D721Med (cell line): ENCODE data around the gene PPARA.

ENCODE experiments used
- DNase-seq: peaks from one replicate; pipeline ENCODE4 v3.0.0; 2011; ENCODE audit warnings: low spot score; ENCODE audit not compliant: insufficient read length
- FAIRE-seq: peaks from 2 replicates; lab custom pipeline; 2011; peaks lifted over from hg19 to GRCh38; lab: Jason Lieb, UNC
- CTCF ChIP-seq: IDR thresholded peaks from 2 replicates; pipeline ENCODE4 v1.5.1; 2012; ENCODE audit warnings: mild to moderate bottlenecking, control low read depth; ENCODE audit not compliant: insufficient read depth; ENCODE audit errors: missing control alignments

The PPARA gene

GRCh38 chr22:46201059-46201757, 50.9 kb downstream of the PPARA start:
- TF ChIP-seq CTCF = no peak
- DNase-seq (no peak), FAIRE-seq (no peak)

- no peak for DNase-seq
- TF ChIP-seq CTCF = no peak
- FAIRE-seq = no peak
Observed at GRCh38 chr22:46202897-46203600, 52.7 kb downstream of the PPARA start.

GRCh38 chr22:46203601-46203980, 53.3 kb downstream of the PPARA start:
- DNase-seq = no peak
- FAIRE-seq = no peak
- TF ChIP-seq CTCF = no peak

- no peak for FAIRE-seq
- DNase-seq = no peak
Observed at GRCh38 chr22:46209262-46209661, 58.9 kb downstream of the PPARA start.

GRCh38 chr22:46212195-46212594, 61.9 kb downstream of the PPARA start:
- no peak for TF ChIP-seq CTCF
- no peak for DNase-seq
- no peak for FAIRE-seq

More at GRCh38 chr22:46209262-46209661, 58.9 kb downstream of the PPARA start:
- TF ChIP-seq CTCF = no peak

- no peak for TF ChIP-seq CTCF
- FAIRE-seq (no peak), DNase-seq (no peak)
Observed at GRCh38 chr22:46213052-46213451, 62.7 kb downstream of the PPARA start.

- FAIRE-seq (no peak), DNase-seq (no peak)
- TF ChIP-seq CTCF = no peak
Observed at GRCh38 chr22:46214149-46214548, 63.8 kb downstream of the PPARA start.
